ENCODE results near the gene RPGRIP1.
"Not testable (repeated sequence)": the region's sequence is repeated elsewhere in the genome, so short reads cannot be mapped to it uniquely, and the experiment has no call there.

Gene RPGRIP1

GRCh38 chr14:21279783-21280182, at the start of gene RPGRIP1:
TSS of gene RPGRIP1 (plus strand) at chr14:21280083. CDS start at chr14:21287977, 7,894 bp downstream.
- no peak for DNase-seq (ENCODE audit: low spot score)

DNA sequence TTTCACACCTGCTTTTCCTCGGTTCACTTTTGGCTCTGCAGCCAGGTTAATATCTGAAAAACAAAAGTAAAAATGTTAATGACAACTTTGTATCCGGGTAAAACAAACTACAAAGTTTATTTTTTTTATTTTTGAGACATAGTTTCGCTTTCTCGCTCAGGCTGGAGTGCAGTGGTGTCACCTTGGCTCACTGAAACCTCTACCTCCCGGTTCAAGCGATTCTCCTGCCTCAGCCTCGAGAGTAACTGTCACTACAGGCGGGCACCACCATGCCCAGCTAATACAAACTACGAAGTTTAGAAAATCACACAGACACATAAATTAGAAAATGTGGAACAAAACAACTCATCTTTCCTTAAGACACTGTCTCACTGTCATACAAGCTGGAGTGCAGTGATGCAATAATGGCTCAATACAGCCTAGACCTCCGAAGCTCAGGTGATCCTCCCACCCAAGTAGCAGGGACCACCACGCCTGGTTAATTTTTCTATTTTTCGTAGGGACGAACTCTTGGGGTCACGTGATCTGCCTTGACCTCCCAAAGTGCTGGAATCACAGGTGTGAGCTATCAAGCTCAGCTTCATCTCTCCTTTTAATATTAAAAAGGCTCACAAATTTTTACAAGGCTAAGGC, 48.7 kb upstream of the RPGRIP1 start:
- DNase-seq (ENCODE audit: low spot score): no peak

DNA sequence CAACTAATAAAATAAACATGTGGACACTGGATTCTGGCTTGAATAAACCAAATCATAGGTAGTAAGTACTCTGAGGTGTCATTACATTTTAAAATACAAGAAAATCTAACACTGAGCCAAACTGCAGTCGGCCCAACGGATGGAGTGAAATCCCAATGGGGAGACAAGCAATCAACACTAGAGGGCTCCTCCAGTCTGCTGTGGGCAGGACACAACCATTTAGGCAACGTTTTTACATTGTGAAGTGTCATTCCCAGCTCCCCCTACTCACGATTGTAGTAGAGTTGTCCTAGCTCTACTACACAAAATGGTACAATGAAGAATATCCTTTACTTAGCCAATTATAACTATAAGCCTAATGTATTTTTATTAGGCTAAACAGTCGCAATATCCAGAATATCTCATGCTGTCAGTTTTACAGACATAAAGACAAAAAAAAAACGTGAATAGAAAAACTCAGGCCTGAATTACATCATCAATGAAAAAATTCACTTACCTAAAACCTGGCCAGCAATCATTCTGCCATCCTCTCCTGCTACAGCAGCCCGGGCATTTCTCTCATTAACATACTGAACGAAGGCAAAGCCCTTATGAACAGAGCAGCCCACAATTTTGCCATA, 46.3 kb upstream of the RPGRIP1 start:
- DNase-seq (ENCODE audit: low spot score): peak; percentile 4

DNA sequence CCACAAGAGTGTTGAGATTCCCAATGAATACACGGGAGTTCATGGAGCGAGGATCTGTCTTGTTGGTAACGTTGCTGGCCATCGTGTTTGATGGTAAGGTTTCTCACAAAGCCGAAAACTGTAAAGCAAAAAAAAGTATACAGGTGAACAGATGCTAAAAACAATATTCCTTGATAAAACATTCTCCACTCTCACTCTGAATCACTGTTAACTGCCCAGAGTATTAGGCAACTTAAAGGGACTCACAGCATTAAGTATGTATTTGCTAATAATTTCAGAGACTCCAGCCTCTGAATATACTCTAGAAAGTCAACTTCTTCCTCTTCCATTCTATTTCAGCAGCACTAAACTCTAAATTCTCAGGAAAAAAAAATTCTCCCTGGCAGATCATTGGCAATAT, 45.8 kb upstream of the RPGRIP1 start:
- no peak for DNase-seq (ENCODE audit: low spot score)

DNA sequence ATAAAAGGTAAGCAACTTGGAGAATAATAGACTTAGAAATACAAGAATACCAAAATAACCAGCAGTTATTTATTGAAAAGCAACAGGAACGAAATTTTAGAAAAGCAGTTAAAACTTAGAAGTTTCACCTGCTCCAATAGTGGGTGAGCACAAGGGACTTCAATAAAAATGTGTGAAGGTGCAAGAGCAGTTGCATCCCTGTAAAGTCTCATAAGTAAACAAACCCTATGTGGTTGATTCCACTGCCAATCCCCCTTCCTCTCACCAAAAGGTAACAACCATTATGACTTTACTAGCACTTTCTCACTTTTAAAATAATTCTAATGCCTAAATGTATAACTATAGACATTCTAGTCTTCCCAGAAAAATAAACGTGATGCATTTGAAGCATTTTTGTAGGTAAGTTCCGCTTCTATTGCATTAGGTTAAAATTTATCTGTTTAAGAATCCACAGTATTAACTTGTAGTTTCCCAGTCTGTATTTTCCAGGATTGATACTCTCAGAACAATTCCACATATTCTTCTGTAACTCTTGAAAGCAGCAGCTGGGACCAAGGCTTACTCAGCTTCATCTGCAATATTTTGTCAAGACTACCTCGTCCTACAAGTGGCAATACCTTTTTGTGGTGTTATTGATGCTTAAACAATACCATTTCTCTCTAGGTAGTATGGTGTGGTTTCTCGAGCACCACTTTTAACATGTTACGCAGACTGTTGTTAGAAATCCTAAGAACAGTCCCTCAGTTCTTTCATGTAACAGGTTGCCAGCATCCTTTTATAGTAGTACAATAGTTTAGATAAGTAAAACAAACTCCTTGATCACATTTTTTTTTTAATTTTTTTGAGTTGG, 42.7 kb upstream of the RPGRIP1 start:
- no peak for DNase-seq (ENCODE audit: low spot score)

DNA sequence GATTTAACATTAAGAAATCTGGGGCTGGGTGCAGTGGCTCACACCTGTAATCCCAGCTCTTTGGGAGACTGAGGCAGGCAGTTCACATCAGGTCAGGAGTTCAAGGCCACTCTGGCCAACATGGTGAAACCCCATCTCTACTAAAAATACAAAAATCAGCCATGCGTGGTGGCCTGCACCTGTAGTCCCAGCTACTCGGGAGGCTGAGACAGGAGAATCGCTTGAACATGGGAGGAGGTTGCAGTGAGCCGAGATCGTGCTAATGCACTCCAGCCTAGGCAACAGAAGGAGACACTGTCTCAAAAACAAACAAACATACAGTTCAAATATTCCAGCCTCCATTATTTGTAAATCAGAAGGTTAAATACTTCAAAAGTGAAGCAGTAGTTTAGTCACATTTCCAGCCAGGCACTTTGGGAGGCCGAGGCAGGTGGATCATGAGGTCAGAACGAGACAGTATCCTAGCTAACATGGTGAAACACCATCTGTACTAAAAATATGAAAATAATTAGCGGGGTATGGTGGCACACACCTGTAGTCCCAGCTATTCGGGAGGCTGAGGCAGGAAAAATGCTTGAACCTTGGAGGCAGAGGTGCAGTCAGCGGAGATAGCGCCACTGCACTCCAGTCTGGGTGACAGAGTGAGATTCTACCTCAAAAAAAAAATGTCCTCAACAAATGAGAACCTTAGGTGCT, 40.9 kb upstream of the RPGRIP1 start:
- DNase-seq (ENCODE audit: low spot score): no peak

DNA sequence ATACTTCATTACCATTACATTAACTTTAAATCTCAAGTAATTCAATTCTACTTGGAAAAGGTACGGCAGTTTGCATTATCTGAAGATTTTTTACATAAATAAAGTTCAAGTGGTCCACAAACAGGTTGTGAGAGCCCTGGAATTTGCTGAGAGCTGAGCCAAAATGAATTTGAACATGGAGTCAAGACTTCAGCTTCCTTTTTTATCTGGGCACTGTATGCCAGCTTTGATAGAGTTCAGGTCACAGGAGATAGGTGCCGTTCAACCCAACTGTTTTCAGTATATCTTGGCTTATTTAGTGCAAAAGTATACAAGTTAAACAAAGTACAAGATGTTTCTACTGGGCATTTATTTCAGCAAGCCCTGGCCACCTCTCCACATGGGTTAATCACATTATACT, 39.5 kb upstream of the RPGRIP1 start:
- DNase-seq (ENCODE audit: low spot score): no peak

DNA sequence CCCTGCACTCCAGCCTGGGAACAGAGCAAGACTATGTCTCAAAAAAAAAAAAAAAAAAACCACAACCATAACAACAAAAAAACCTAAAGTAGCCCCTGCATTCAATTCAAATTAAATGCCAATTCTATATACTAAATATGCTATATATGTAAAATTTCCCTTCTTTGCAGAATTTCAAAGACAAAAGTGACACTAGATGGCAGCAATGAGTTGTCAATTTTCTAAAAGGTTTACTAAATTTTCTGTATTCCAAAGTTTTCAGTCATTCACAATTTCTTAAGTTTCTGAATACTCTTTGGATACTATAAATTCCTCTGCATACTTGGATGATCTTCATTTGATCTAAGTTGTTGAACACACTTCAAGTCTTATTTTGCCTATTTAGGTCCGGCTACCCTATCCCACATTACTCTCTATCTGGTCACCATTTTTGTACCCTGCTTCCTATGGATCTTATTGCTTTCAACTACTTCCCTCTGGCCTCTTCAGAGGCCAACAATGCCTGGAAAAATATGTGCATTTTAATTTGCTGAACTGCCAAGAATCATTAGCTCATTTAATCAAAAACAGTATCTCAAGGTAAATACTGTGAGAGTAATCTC, 38.6 kb upstream of the RPGRIP1 start:
- DNase-seq (ENCODE audit: low spot score): no peak

DNA sequence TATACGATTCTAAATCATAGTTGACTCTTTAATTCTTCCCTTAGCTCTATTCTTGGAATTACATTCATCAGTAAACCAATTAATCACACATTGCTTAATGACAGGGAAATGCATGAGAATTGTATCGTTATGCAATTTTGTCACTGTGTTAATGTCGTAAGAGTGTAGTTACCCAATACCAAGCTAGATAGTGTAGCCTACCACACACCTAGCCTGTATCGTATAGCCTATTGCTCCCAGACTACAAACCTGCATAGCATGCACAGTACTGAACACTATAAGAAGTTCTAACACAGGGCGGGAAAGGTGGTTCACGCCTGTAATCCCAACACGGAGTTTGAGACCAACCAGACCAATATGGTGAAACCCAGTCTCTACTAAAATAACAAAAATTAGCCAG, 35.3 kb upstream of the RPGRIP1 start:
- DNase-seq (ENCODE audit: low spot score): no peak

- DNase-seq (ENCODE audit: low spot score): no peak
Observed at GRCh38 chr14:21245813-21246212, 34.1 kb upstream of the RPGRIP1 start.

GRCh38 chr14:21248338-21248737, 31.5 kb upstream of the RPGRIP1 start:
- no peak for DNase-seq (ENCODE audit: low spot score)

- no peak for DNase-seq (ENCODE audit: low spot score)
Observed at GRCh38 chr14:21248739-21249411, 31.0 kb upstream of the RPGRIP1 start.

DNA sequence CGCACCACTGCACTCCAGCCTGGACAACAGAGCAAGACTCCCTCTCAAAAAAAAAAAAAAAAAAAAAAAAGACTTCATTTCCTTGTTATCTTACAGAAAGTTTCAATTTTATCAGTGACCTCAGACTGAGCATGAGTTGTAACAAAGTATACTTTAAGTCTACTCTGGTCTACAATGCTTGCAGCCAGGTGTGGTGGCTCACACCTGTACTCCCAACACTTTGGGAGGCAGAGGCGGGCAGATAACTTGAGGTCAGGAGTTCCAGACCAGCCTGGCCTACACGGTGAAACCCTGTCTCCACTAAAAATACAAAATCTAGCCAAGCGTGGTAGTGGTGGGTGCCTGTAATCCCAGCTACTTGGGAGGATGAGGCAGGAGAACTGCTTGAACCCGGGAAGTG, 28.7 kb upstream of the RPGRIP1 start:
- no peak for DNase-seq (ENCODE audit: low spot score)

- no peak for DNase-seq (ENCODE audit: low spot score)
Observed at GRCh38 chr14:21252149-21252548, 27.7 kb upstream of the RPGRIP1 start.

- DNase-seq (ENCODE audit: low spot score): no peak
Observed at GRCh38 chr14:21255385-21256101, 24.3 kb upstream of the RPGRIP1 start.

- not testable (repeated sequence) for DNase-seq (ENCODE audit: low spot score)
Observed at GRCh38 chr14:21256102-21256447, 23.8 kb upstream of the RPGRIP1 start.

- no peak for DNase-seq (ENCODE audit: low spot score)
Observed at GRCh38 chr14:21256539-21257393, 23.1 kb upstream of the RPGRIP1 start.

DNA sequence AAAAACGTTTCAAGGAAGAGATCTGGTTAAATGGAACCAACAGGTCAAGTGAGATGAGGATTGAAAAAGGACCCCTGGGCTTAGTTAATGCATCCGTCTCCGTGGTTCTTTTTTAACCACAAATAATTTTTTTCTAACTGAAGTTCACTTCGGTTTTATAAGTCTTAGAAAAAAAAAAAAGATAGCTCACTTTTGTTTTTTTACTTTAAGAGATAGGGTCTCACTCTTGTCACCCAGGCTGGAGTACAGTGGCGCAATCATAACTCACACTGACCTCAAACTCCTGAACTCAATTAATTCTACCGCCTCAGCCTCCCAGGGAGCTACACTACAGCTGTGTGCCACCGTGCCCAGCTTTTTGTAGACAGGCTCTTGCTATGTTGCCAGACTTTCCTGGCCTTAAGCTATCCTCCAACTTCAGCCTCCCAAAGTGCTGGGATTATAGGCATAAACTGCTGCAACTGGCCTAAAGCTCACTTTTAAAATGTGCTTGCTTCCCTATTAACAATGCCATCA, 22.4 kb upstream of the RPGRIP1 start:
- no peak for DNase-seq (ENCODE audit: low spot score)

- no peak for DNase-seq (ENCODE audit: low spot score)
Observed at GRCh38 chr14:21258005-21258888, 21.6 kb upstream of the RPGRIP1 start.

Measured in AG08396 (cell line).